Left colon (tissue), 2 donors: Measurements from ENCODE around the gene FAM78B. TPM values are rescaled to one million over a fixed set of nuclear protein-coding genes. Genes with fewer than 3 reads are reported as not detected.
A peak's percentile ranks its signal among the peaks of the same experiment; 100 is the strongest.

Source experiments
- ATAC-seq: fragments of 200-7000 bp; cut with Tn5 transposase; one replicate; pipeline ENCODE4 v1.9.1; 2020; ENCODE audit warnings: mild to moderate bottlenecking, moderate library complexity
- DNase-seq, 2 donors: peaks; one replicate each; pipeline ENCODE4 v3.0.0-alpha.2; 2020
- intact Hi-C, 2 donors: fragments of 100-400 bp; cut with DNase I in 1 of 2; cut with micrococcal nuclease in 1 of 2; formaldehyde crosslinking; loops; one replicate each; pipeline versions ENCODE4 v1.11.2 to v1.14.0; 2022; cut with DNase I, micrococcal nuclease
- total RNA-seq, 2 donors: library from RNA; stranded (reverse); fragmentation: NEBNext Ultra II Directional; extraction: Animal tissue kit (Norgen Biotek cat#: 25700); gene quantifications; one replicate each; pipeline ENCODE4 v1.2.1, GENCODE V29; 2021
- donor health status: DM: no; HTN: no; CAD: no.
- donor health status: DM: yes; HTN: yes; CAD: no.

Gene FAM78B
- total RNA-seq, 2 donors from 2014 or later = 1.0 to 1.8 TPM

GRCh38 chr1:166166329-166166697 is 488 bp downstream of the FAM78B start:
- DNase-seq (peak in 1 of 2 donors; percentile 33), ATAC-seq (no peak)
- intact Hi-C loops = no loop called here

- DNase-seq = no peak
- intact Hi-C loops = no loop called here
These were observed 1.0 kb downstream of the FAM78B start for GRCh38 chr1:166165661-166166328.

GRCh38 chr1:166164995-166165660 is 1.7 kb downstream of the FAM78B start:
- intact Hi-C loops = no loop called here
- peak; percentile 38 to 63 for DNase-seq
- peak; percentile 24 for ATAC-seq

More at GRCh38 chr1:166165661-166166328, 1.0 kb downstream of the FAM78B start:
- ATAC-seq = no peak

GRCh38 chr1:166164646-166164994 is 2.2 kb downstream of the FAM78B start:
- intact Hi-C loops = no loop called here
- DNase-seq (no peak), ATAC-seq (no peak)

- intact Hi-C loops = no loop called here
- ATAC-seq = no peak
- DNase-seq = no peak
These were observed 7.1 kb downstream of the FAM78B start for GRCh38 chr1:166159656-166160055.

- no peak for ATAC-seq
- no peak for DNase-seq
- intact Hi-C loops = no loop called here
These were observed 10.1 kb downstream of the FAM78B start for GRCh38 chr1:166156674-166157073.

GRCh38 chr1:166155108-166155507 is 11.7 kb downstream of the FAM78B start:
- DNase-seq (no peak), ATAC-seq (no peak)
- intact Hi-C loops = no loop called here

- no peak for DNase-seq
- intact Hi-C loops = no loop called here
These were observed 13.1 kb downstream of the FAM78B start for GRCh38 chr1:166153525-166154314.

GRCh38 chr1:166152978-166153377 is 13.8 kb downstream of the FAM78B start:
- ATAC-seq (no peak), DNase-seq (no peak)
- intact Hi-C loops = no loop called here

More at GRCh38 chr1:166153525-166154314, 13.1 kb downstream of the FAM78B start:
- no peak for ATAC-seq

- intact Hi-C loops = no loop called here
- DNase-seq (no peak), ATAC-seq (no peak)
These were observed 15.0 kb downstream of the FAM78B start for GRCh38 chr1:166151804-166152203.

- intact Hi-C loops = no loop called here
- DNase-seq = no peak
- ATAC-seq = no peak
These were observed 21.3 kb downstream of the FAM78B start for GRCh38 chr1:166145499-166145898.

GRCh38 chr1:166141969-166142368 is 24.8 kb downstream of the FAM78B start:
- no peak for DNase-seq
- no peak for ATAC-seq
- intact Hi-C loops = no loop called here

GRCh38 chr1:166140251-166140650 is 26.6 kb downstream of the FAM78B start:
- intact Hi-C loops = no loop called here
- no peak for ATAC-seq

GRCh38 chr1:166139735-166140134 is 27.1 kb downstream of the FAM78B start:
- intact Hi-C loops = no loop called here
- ATAC-seq = no peak
- DNase-seq = no peak

More at GRCh38 chr1:166140251-166140650, 26.6 kb downstream of the FAM78B start:
- no peak for DNase-seq

GRCh38 chr1:166136699-166137401 is 30.0 kb downstream of the FAM78B start:
- no peak for ATAC-seq
- intact Hi-C loops = no loop called here
- no peak for DNase-seq

- DNase-seq (no peak), ATAC-seq (no peak)
- intact Hi-C loops = no loop called here
These were observed 30.6 kb downstream of the FAM78B start for GRCh38 chr1:166136222-166136621.

- no peak for DNase-seq
- intact Hi-C loops = no loop called here
These were observed 32.9 kb downstream of the FAM78B start for GRCh38 chr1:166133857-166134256.

GRCh38 chr1:166133276-166133841 is 33.4 kb downstream of the FAM78B start:
- ATAC-seq (no peak), DNase-seq (peak in 1 of 2 donors; percentile 10)
- intact Hi-C loops = no loop called here

More at GRCh38 chr1:166133857-166134256, 32.9 kb downstream of the FAM78B start:
- ATAC-seq = no peak

- ATAC-seq (no peak), DNase-seq (no peak)
- intact Hi-C loops = no loop called here
These were observed 34.3 kb downstream of the FAM78B start for GRCh38 chr1:166132496-166132895.
